Measurements from ENCODE around the gene TMEM132A.

The TMEM132A gene

DNA sequence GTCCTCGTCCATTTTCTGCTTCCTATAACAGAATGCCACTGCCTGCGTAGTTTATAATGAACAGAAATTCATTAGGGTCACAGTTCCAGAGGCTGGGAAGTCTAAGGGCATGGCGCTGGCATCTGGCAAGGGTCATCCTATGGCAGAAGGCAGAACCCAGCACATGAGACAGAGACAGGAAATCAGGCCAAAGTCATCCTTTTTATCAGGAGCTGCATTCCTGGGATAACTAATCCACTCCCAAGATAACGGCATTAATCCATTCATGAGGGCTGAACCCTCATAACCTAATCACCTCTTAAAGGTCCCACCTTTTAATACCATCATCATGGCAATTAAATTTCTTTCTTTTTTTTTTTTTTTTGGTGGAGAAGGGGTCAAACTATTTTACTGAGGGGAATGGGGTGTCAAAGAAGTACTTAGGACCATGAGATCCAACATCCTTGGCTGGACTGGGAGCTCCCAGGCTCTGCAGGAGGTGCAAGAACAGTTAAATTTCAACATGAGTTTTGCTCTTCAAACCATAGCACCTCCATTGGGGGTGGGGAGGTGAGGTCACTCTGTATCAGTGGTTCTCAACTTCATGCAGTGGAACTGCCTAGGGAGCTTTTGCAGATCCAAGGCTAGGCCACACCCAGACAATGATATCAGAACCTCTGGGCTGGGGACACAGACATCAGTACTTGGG, 5.9 kb upstream of the TMEM132A start:
- Histone ChIP-seq H4K91ac (ENCODE audit: low read depth, low read length) (no peak overlapping the region), H2AFZ (ENCODE audit: insufficient read depth, low read length, poor library complexity) (no peak overlapping the region), H3K79me2 (ENCODE audit: control insufficient read depth, insufficient read depth, low read length, poor library complexity) (peaks cover 7% of the 10 kb centered on the region), H2BK120ac (ENCODE audit: insufficient read depth, low read length, poor library complexity) (no peak overlapping the region), H3K27me3 (ENCODE audit: insufficient read depth, low read length) (no peaks in the 10 kb centered on the region), H3K9ac (ENCODE audit: low read length) (no peak overlapping the region), H3K4me2 (ENCODE audit: low read length) (no peak overlapping the region), H4K8ac (ENCODE audit: low read depth, low read length) (no peak overlapping the region), H4K12ac (ENCODE audit: low read depth, low read length) (no peak overlapping the region), H2AK5ac (ENCODE audit: low read length) (no peak overlapping the region), H2BK5ac (ENCODE audit: low read depth, low read length, poor library complexity) (no peak overlapping the region), H3K4ac (ENCODE audit: low read depth, low read length) (no peak overlapping the region), H3K79me1 (ENCODE audit: low read length) (peaks cover 11% of the 10 kb centered on the region), H3K14ac (ENCODE audit: low read length) (no peak overlapping the region), H3K36me3 (ENCODE audit: control insufficient read depth in 1 of 2, insufficient read depth in 2 of 2, low read length in 2 of 2) (peaks cover 29 to 37% of the 10 kb centered on the region in 2 experiments), H3K27ac (ENCODE audit: low read depth, low read length) (no peak overlapping the region), H3K23ac (ENCODE audit: low read length) (no peak overlapping the region), H2BK12ac (ENCODE audit: low read length) (no peak overlapping the region), H3K9me3 (ENCODE audit: insufficient read depth, low read depth, low read length) (no peaks in the 10 kb centered on the region), H3K18ac (ENCODE audit: low read length) (no peak overlapping the region), H3K4me3 (ENCODE audit: low read depth, low read length) (no peak overlapping the region), H3K4me1 (ENCODE audit: control insufficient read depth in 1 of 2, insufficient read depth in 2 of 2, low read length in 2 of 2) (peaks cover 9 to 18% of the 10 kb centered on the region in 2 experiments)
- no CpG with 5 or more reads among the region's 4 CpGs for WGBS (ENCODE audit: extremely low coverage, insufficient coverage, insufficient read length)
- DNase-seq: no peak

GRCh38 chr11:60918939-60919265, 5.4 kb upstream of the TMEM132A start:
- H2BK5ac ChIP-seq (ENCODE audit: low read depth, low read length, poor library complexity): no peak overlapping the region
- no peak overlapping the region for H3K23ac ChIP-seq (ENCODE audit: low read length)
- H2AK5ac ChIP-seq (ENCODE audit: low read length): no peak overlapping the region
- no peak overlapping the region for H2BK12ac ChIP-seq (ENCODE audit: low read length)
- no CpG with 5 or more reads among the region's 2 CpGs for WGBS (ENCODE audit: extremely low coverage, insufficient coverage, insufficient read length)
- peak; percentile 54 to 83 for DNase-seq
- H3K36me3 ChIP-seq (ENCODE audit: control insufficient read depth in 1 of 2, insufficient read depth in 2 of 2, low read length in 2 of 2): peaks cover 29 to 37% of the 10 kb centered on the region in 2 experiments
- no peaks in the 10 kb centered on the region for H3K27me3 ChIP-seq (ENCODE audit: insufficient read depth, low read length)
- no peaks in the 10 kb centered on the region for H3K9me3 ChIP-seq (ENCODE audit: insufficient read depth, low read depth, low read length)
- H4K8ac ChIP-seq (ENCODE audit: low read depth, low read length): no peak overlapping the region
- H3K4me1 ChIP-seq (ENCODE audit: control insufficient read depth in 1 of 2, insufficient read depth in 2 of 2, low read length in 2 of 2): peaks cover 11 to 20% of the 10 kb centered on the region in 2 experiments
- no peak overlapping the region for H3K18ac ChIP-seq (ENCODE audit: low read length)
- no peak overlapping the region for H3K4me3 ChIP-seq (ENCODE audit: low read depth, low read length)
- no peak overlapping the region for H3K9ac ChIP-seq (ENCODE audit: low read length)
- peaks cover 7% of the 10 kb centered on the region for H3K79me2 ChIP-seq (ENCODE audit: control insufficient read depth, insufficient read depth, low read length, poor library complexity)
- no peak overlapping the region for H2AFZ ChIP-seq (ENCODE audit: insufficient read depth, low read length, poor library complexity)
- no peak overlapping the region for H3K14ac ChIP-seq (ENCODE audit: low read length)
- no peak overlapping the region for H3K27ac ChIP-seq (ENCODE audit: low read depth, low read length)
- no peak overlapping the region for H4K12ac ChIP-seq (ENCODE audit: low read depth, low read length)
- no peak overlapping the region for H2BK120ac ChIP-seq (ENCODE audit: insufficient read depth, low read length, poor library complexity)
- peaks cover 11% of the 10 kb centered on the region for H3K79me1 ChIP-seq (ENCODE audit: low read length)
- H3K4ac ChIP-seq (ENCODE audit: low read depth, low read length): no peak overlapping the region
- H4K91ac ChIP-seq (ENCODE audit: low read depth, low read length): no peak overlapping the region
- no peak overlapping the region for H3K4me2 ChIP-seq (ENCODE audit: low read length)

GRCh38 chr11:60919320-60919719, 4.9 kb upstream of the TMEM132A start:
- H3K4me2 ChIP-seq (ENCODE audit: low read length): no peak overlapping the region
- H4K12ac ChIP-seq (ENCODE audit: low read depth, low read length): no peak overlapping the region
- no peak overlapping the region for H2AK5ac ChIP-seq (ENCODE audit: low read length)
- DNase-seq: no peak
- H3K79me1 ChIP-seq (ENCODE audit: low read length): peaks cover 9% of the 10 kb centered on the region
- H3K9ac ChIP-seq (ENCODE audit: low read length): no peak overlapping the region
- no CpG with 5 or more reads among the region's 1 CpG for WGBS (ENCODE audit: extremely low coverage, insufficient coverage, insufficient read length)
- no peak overlapping the region for H3K14ac ChIP-seq (ENCODE audit: low read length)
- H3K27ac ChIP-seq (ENCODE audit: low read depth, low read length): no peak overlapping the region
- no peak overlapping the region for H4K91ac ChIP-seq (ENCODE audit: low read depth, low read length)
- no peak overlapping the region for H2BK12ac ChIP-seq (ENCODE audit: low read length)
- peaks cover 13 to 23% of the 10 kb centered on the region in 2 experiments for H3K4me1 ChIP-seq (ENCODE audit: control insufficient read depth in 1 of 2, insufficient read depth in 2 of 2, low read length in 2 of 2)
- no peak overlapping the region for H3K4me3 ChIP-seq (ENCODE audit: low read depth, low read length)
- H3K79me2 ChIP-seq (ENCODE audit: control insufficient read depth, insufficient read depth, low read length, poor library complexity): peaks cover 3% of the 10 kb centered on the region
- no peak overlapping the region for H2AFZ ChIP-seq (ENCODE audit: insufficient read depth, low read length, poor library complexity)
- H2BK5ac ChIP-seq (ENCODE audit: low read depth, low read length, poor library complexity): no peak overlapping the region
- H2BK120ac ChIP-seq (ENCODE audit: insufficient read depth, low read length, poor library complexity): no peak overlapping the region
- no peak overlapping the region for H3K23ac ChIP-seq (ENCODE audit: low read length)
- H4K8ac ChIP-seq (ENCODE audit: low read depth, low read length): no peak overlapping the region
- H3K9me3 ChIP-seq (ENCODE audit: insufficient read depth, low read depth, low read length): no peaks in the 10 kb centered on the region
- no peak overlapping the region for H3K18ac ChIP-seq (ENCODE audit: low read length)
- H3K36me3 ChIP-seq (ENCODE audit: control insufficient read depth in 1 of 2, insufficient read depth in 2 of 2, low read length in 2 of 2): peaks cover 29 to 37% of the 10 kb centered on the region in 2 experiments
- no peak overlapping the region for H3K4ac ChIP-seq (ENCODE audit: low read depth, low read length)
- no peaks in the 10 kb centered on the region for H3K27me3 ChIP-seq (ENCODE audit: insufficient read depth, low read length)

DNA sequence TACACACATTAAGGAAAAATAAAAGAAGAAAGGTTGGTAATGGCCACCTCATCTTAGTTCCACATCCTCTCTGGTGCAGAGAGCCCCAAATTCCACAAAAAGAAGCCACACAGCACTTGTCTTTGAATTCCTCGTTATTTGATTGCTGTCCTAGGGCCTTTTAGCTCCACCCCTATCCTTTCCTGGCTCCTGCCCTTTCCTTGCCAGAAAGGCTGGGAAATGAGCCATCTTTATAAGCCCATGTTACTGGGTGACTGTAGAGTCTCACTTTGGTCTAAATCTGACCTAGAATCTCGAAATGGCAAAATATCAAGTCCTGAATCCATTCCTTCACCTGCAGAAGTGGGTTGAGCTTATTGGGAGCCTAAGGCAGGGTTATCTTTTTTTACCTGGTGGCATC, 4.3 kb upstream of the TMEM132A start:
- H4K12ac ChIP-seq (ENCODE audit: low read depth, low read length): no peak overlapping the region
- no peak overlapping the region for H2AK5ac ChIP-seq (ENCODE audit: low read length)
- H4K8ac ChIP-seq (ENCODE audit: low read depth, low read length): no peak overlapping the region
- H2BK5ac ChIP-seq (ENCODE audit: low read depth, low read length, poor library complexity): no peak overlapping the region
- no peak overlapping the region for H3K18ac ChIP-seq (ENCODE audit: low read length)
- no peak overlapping the region for H3K27ac ChIP-seq (ENCODE audit: low read depth, low read length)
- no peak for DNase-seq
- H2BK120ac ChIP-seq (ENCODE audit: insufficient read depth, low read length, poor library complexity): no peak overlapping the region
- no peak overlapping the region for H3K4ac ChIP-seq (ENCODE audit: low read depth, low read length)
- H3K4me1 ChIP-seq (ENCODE audit: control insufficient read depth in 1 of 2, insufficient read depth in 2 of 2, low read length in 2 of 2): peaks cover 13 to 23% of the 10 kb centered on the region in 2 experiments
- H3K27me3 ChIP-seq (ENCODE audit: insufficient read depth, low read length): no peaks in the 10 kb centered on the region
- H2BK12ac ChIP-seq (ENCODE audit: low read length): no peak overlapping the region
- no peak overlapping the region for H3K23ac ChIP-seq (ENCODE audit: low read length)
- no CpG with 5 or more reads among the region's 2 CpGs for WGBS (ENCODE audit: extremely low coverage, insufficient coverage, insufficient read length)
- peaks cover 5% of the 10 kb centered on the region for H3K79me2 ChIP-seq (ENCODE audit: control insufficient read depth, insufficient read depth, low read length, poor library complexity)
- H3K4me3 ChIP-seq (ENCODE audit: low read depth, low read length): no peak overlapping the region
- H2AFZ ChIP-seq (ENCODE audit: insufficient read depth, low read length, poor library complexity): no peak overlapping the region
- H3K14ac ChIP-seq (ENCODE audit: low read length): no peak overlapping the region
- H3K9ac ChIP-seq (ENCODE audit: low read length): no peak overlapping the region
- H3K79me1 ChIP-seq (ENCODE audit: low read length): peaks cover 11% of the 10 kb centered on the region
- H3K9me3 ChIP-seq (ENCODE audit: insufficient read depth, low read depth, low read length): no peaks in the 10 kb centered on the region
- peaks cover 29 to 37% of the 10 kb centered on the region in 2 experiments for H3K36me3 ChIP-seq (ENCODE audit: control insufficient read depth in 1 of 2, insufficient read depth in 2 of 2, low read length in 2 of 2)
- no peak overlapping the region for H3K4me2 ChIP-seq (ENCODE audit: low read length)
- no peak overlapping the region for H4K91ac ChIP-seq (ENCODE audit: low read depth, low read length)

Data from trophoblast cell (in vitro differentiated cells and primary cell).